ENCODE data around the gene SMYD2.

DNA sequence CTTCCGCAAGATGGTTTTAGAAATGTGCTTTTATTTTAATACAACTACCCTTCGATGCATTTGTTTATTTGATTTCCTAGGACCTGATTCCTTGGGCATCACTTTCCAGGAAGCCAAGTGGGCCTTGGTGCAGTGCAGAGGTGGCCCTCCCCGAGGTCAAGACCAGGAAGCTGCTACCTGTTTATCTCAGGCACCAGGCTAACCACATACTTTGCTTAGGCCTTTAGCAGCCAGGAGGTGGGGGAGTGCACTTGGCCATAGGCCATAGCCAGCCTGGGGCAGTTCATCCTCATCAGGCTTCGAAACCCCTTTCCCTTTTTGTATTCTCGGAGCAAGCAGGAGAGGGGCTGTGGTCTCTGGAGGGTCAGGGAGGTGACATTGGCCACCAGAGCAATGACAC is 45.4 kb downstream of the SMYD2 start:
- TF ChIP-seq CTCF (IDR thresholded peaks at IDR 0.05) (no peak), POLR2A (IDR thresholded peaks at IDR 0.05) (no peak)

Measured in testis (tissue), 2 donors.